A549 treated with DMSO at 1 μM for 4 hours (cell line): Measurements from ENCODE around the gene MRO. TPM values are rescaled to one million over a fixed set of nuclear protein-coding genes. Genes with fewer than 3 reads are reported as not detected.

ENCODE experiments used
- total RNA-seq: library from RNA; stranded (reverse); fragments of 200-300 nt; extraction: Qiagen RNA extraction; gene quantifications from 5 replicates; pipeline ENCODE4 v1.2.3, GENCODE V29; 2022; ENCODE audit warnings: low read depth

Gene MRO
- 0.09 to 0.36 TPM (median 0.25 TPM) in 5 replicates for total RNA-seq

GRCh38 chr18:50819728-50820378 lies at the start of gene MRO:
Gene MRO, minus strand, starts transcription at chr18:50820016. Its CDS starts 10,616 bp downstream, at chr18:50809400.

Other genes starting within 250 kb of the MRO start
- 34.7 to 45.4 TPM (median 40.1 TPM) in 5 replicates for gene ME2, start 59.1 kb upstream of the MRO start, total RNA-seq
- gene ELAC1, start 148.0 kb upstream of the MRO start, total RNA-seq: 4.4 to 5.2 TPM (median 4.5 TPM) in 5 replicates
- 47.0 to 70.3 TPM (median 59.2 TPM) in 5 replicates for gene SMAD4, start 210.2 kb upstream of the MRO start, total RNA-seq